SK-N-SH (cell line): Measurements from ENCODE around the gene FUT7. TPM values are rescaled to one million over a fixed set of nuclear protein-coding genes. Genes with fewer than 3 reads are reported as not detected.

Experiments
- CTCF ChIA-PET: fragments of 300-600, 350-600 bp; formaldehyde crosslinking; extraction: SDS; loops from one replicate; lab custom pipeline; 2021; lab: Yijun Ruan, JAX
- POLR2A ChIA-PET: fragments of 350-600 bp; sonication (Branson Sonifier 250); formaldehyde crosslinking; extraction: SDS; loops from one replicate; lab custom pipeline; 2020; ENCODE audit warnings: antibody characterized with exemption, inconsistent platforms; lab: Yijun Ruan, JAX
- DNase-seq: peaks from one replicate; pipeline ENCODE4 v3.0.0; 2012
- H2AFZ ChIP-seq: fragments of 200-600 bp; sonication (generic); 2 replicates; pipeline ENCODE4 v1.8.1; 2016; ENCODE audit warnings: antibody characterized with exemption, mild to moderate bottlenecking, low read depth
- H3F3A ChIP-seq: fragments of 200-600 bp; sonication (generic); replicated peaks from 2 replicates; pipeline ENCODE3; 2016; ENCODE audit warnings: antibody characterized with exemption, mild to moderate bottlenecking; ENCODE audit not compliant: insufficient read depth
- H3K27ac ChIP-seq, 2 experiments: fragments of 200-500 bp in 1 of 2; fragments of 200-600 bp in 1 of 2; sonication (Bioruptor generic) in 1 of 2; sonication (generic), shearing (Covaris generic) in 1 of 2; 2 replicates each; pipeline versions ENCODE4 v1.5.1 to v1.6.1; 2014 to 2016; ENCODE audit warnings: low read depth in 2 of 2, inconsistent platforms in 1 of 2, low read length in 1 of 2, mild to moderate bottlenecking in 1 of 2, mixed read lengths in 1 of 2
- H3K27me3 ChIP-seq: fragments of 200-600 bp; sonication (generic), shearing (Covaris generic); 2 replicates; pipeline ENCODE4 v1.6.1; 2016; ENCODE audit warnings: mixed run types; ENCODE audit not compliant: insufficient read depth
- H3K36me3 ChIP-seq, 2 experiments: fragments of 200-500 bp in 1 of 2; fragments of 200-600 bp in 1 of 2; sonication (Bioruptor generic) in 1 of 2; sonication (generic) in 1 of 2; replicated peaks in 1 of 2; 2 replicates each; pipeline versions ENCODE3 to v1.5.1; 2014 to 2016; ENCODE audit warnings: low read length in 1 of 2, mild to moderate bottlenecking in 1 of 2; ENCODE audit not compliant: insufficient read depth in 2 of 2, control insufficient read depth in 1 of 2
- H3K4me1 ChIP-seq, 2 experiments: fragments of 200-500 bp in 1 of 2; fragments of 200-600 bp in 1 of 2; sonication (Bioruptor generic) in 1 of 2; sonication (generic), shearing (Covaris generic) in 1 of 2; 2 replicates each; pipeline versions ENCODE4 v1.5.1 to v1.6.1; 2014 to 2016; ENCODE audit warnings: low read depth in 1 of 2, low read length in 1 of 2, mixed run types in 1 of 2; ENCODE audit not compliant: insufficient read depth in 2 of 2, control insufficient read depth in 1 of 2
- H3K4me2 ChIP-seq: fragments of 200-600 bp; sonication (generic), shearing (Covaris generic); 2 replicates; pipeline ENCODE4 v1.6.1; 2017; ENCODE audit warnings: mixed run types
- H3K4me3 ChIP-seq, 2 experiments: fragments of 200-500 bp in 1 of 2; fragments of 200-600 bp in 1 of 2; sonication (Bioruptor generic) in 1 of 2; sonication (generic), shearing (Covaris generic) in 1 of 2; 2 replicates each; pipeline versions ENCODE4 v1.5.1 to v1.8.1; 2014 to 2016; ENCODE audit warnings: low read depth in 2 of 2, inconsistent platforms in 1 of 2, low read length in 1 of 2, mild to moderate bottlenecking in 1 of 2, mixed read lengths in 1 of 2, moderate library complexity in 1 of 2
- H3K79me2 ChIP-seq: fragments of 200-600 bp; sonication (generic); 2 replicates; pipeline ENCODE4 v1.8.1; 2017; ENCODE audit warnings: mild to moderate bottlenecking; ENCODE audit not compliant: insufficient read depth
- H3K9ac ChIP-seq: fragments of 200-600 bp; sonication (generic); 2 replicates; pipeline ENCODE4 v1.6.1; 2017; ENCODE audit warnings: mixed run types
- H3K9me2 ChIP-seq: fragments of 200-600 bp; sonication (generic); 2 replicates; pipeline ENCODE4 v1.6.1; 2017; ENCODE audit warnings: mixed run types
- H3K9me3 ChIP-seq: fragments of 200-600 bp; sonication (generic); 2 replicates; pipeline ENCODE4 v1.6.1; 2017; ENCODE audit warnings: mixed run types, mild to moderate bottlenecking, moderate library complexity
- H4K20me1 ChIP-seq: fragments of 200-600 bp; sonication (generic); 2 replicates; pipeline ENCODE4 v1.6.1; 2017; ENCODE audit warnings: mild to moderate bottlenecking, mixed run types; ENCODE audit not compliant: insufficient read depth
- FOXJ3 ChIP-seq: sonication (generic); formaldehyde crosslinking; IDR thresholded peaks from 2 replicates; pipeline ENCODE4 v1.5.1; 2020; ENCODE audit warnings: mild to moderate bottlenecking, missing genetic modification reagents
- JUND ChIP-seq: IDR thresholded peaks from 2 replicates; pipeline ENCODE4 v1.4.0; 2012
- MAX ChIP-seq: IDR thresholded peaks from 2 replicates; pipeline ENCODE4 v1.4.0; 2012; ENCODE audit warnings: low read depth
- MXI1 ChIP-seq: IDR thresholded peaks from 2 replicates; pipeline ENCODE4 v1.6.1; 2012; ENCODE audit warnings: mild to moderate bottlenecking, low read depth, low read length, improper control_type of control experiment
- POLR2AphosphoS5 ChIP-seq: IDR thresholded peaks from 2 replicates; pipeline ENCODE4 v1.6.1; 2012; ENCODE audit warnings: low read depth, low read length
- RAD21 ChIP-seq: IDR thresholded peaks from 2 replicates; pipeline ENCODE4 v1.6.1; 2012; ENCODE audit warnings: mild to moderate bottlenecking, low read length
- RXRA ChIP-seq: IDR thresholded peaks from 2 replicates; pipeline ENCODE4 v1.4.0; 2012; ENCODE audit warnings: low read depth, mild to moderate bottlenecking, borderline replicate concordance
- SIN3A ChIP-seq: IDR thresholded peaks from 2 replicates; pipeline ENCODE4 v1.6.1; 2012; ENCODE audit warnings: low read depth, mild to moderate bottlenecking, low read length, moderate library complexity, borderline replicate concordance
- TAF1 ChIP-seq: IDR thresholded peaks from 2 replicates; pipeline ENCODE4 v1.6.1; 2012; ENCODE audit warnings: low read depth, mild to moderate bottlenecking, low read length, moderate library complexity, borderline replicate concordance
- TCF12 ChIP-seq: IDR thresholded peaks from 2 replicates; pipeline ENCODE4 v1.4.0; 2012
- USF2 ChIP-seq: fragments of 150-350 bp; IDR thresholded peaks from 2 replicates; pipeline ENCODE4 v1.6.1; 2017; ENCODE audit warnings: antibody characterized with exemption, low read length, low read depth, borderline replicate concordance
- YY1 ChIP-seq: IDR thresholded peaks from 2 replicates; pipeline ENCODE4 v1.4.0; 2012; ENCODE audit warnings: low read depth, mild to moderate bottlenecking
- ZBTB33 ChIP-seq: IDR thresholded peaks from 2 replicates; pipeline ENCODE4 v1.4.0; 2012; ENCODE audit warnings: low read depth, borderline replicate concordance
- WGBS: methylation state at CpG from one replicate; pipeline ENCODE4 v1.1.6; 2017; ENCODE audit warnings: low lambda C conversion rate; 5-methylcytosine and 5-hydroxymethylcytosine counted together
- polyA plus RNA-seq, 3 experiments: library from polyadenylated mRNA; depleted of rRNA; stranded (reverse); fragments of >200 nt; gene quantifications; 2 replicates each; pipeline ENCODE4 v1.2.3, GENCODE V29; 2012
- TF ChIP-seq, protein P1 (sequence below): fragments of 150-350 bp; IDR thresholded peaks from 2 replicates; pipeline ENCODE4 v1.6.1; 2016; ENCODE audit warnings: mild to moderate bottlenecking, low read depth, low read length

FUT7 gene
- polyA plus RNA-seq, 1 of the 3 experiments (the other 2 are of a cell fraction): not detected

GRCh38 chr9:137018761-137019559 lies 12.9 kb downstream of the FUT7 start:
- H3K9me3 ChIP-seq: no peaks in the 10 kb centered on the region
- ChIA-PET POLR2A (interaction anchor here (0.6 kb wide), 1 partner anchor 10 kb away, joined by 3 read pairs; no protein-coding TSS in a partner anchor), CTCF (interaction anchor here (0.6 to 2.1 kb wide), 5 partner anchors 10 to 71 kb away, joined by 3 to 7 read pairs (median 5); partner anchors contain the start of gene ABCA2)

More at GRCh38 chr9:137018761-137019559, 12.9 kb downstream of the FUT7 start:
- DNase-seq: no peak
- Histone ChIP-seq H3K9ac (no peak overlapping the region), H3K27me3 (no peaks in the 10 kb centered on the region), H3K79me2 (no peaks in the 10 kb centered on the region), H3K4me1 (no peaks in the 10 kb centered on the region), H3K27ac (no peak overlapping the region), H3K4me2 (no peak overlapping the region), H3F3A (no peaks in the 10 kb centered on the region), H3K36me3 (peaks cover 0 to 13% of the 10 kb centered on the region in 2 experiments), H2AFZ (no peak overlapping the region), H3K4me3 (no peak overlapping the region), H4K20me1 (0 out of 2 replicates have a peak, but pooled peaks cover 4% of the 10 kb centered on the region), H3K9me2 (no peaks in the 10 kb centered on the region)
- WGBS: 80% methylated on average over 13 of the region's 36 CpGs
- no peak for TF ChIP-seq YY1
- TF ChIP-seq, protein P1, sequence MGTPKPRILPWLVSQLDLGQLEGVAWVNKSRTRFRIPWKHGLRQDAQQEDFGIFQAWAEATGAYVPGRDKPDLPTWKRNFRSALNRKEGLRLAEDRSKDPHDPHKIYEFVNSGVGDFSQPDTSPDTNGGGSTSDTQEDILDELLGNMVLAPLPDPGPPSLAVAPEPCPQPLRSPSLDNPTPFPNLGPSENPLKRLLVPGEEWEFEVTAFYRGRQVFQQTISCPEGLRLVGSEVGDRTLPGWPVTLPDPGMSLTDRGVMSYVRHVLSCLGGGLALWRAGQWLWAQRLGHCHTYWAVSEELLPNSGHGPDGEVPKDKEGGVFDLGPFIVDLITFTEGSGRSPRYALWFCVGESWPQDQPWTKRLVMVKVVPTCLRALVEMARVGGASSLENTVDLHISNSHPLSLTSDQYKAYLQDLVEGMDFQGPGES: no peak
- TF ChIP-seq FOXJ3 (CRISPR knock-in tag): no peak
- TF ChIP-seq RAD21: no peak
- no peak for TF ChIP-seq TCF12
- TF ChIP-seq MXI1: no peak
- no peak for TF ChIP-seq MAX
- no peak for TF ChIP-seq USF2
- no peak for TF ChIP-seq JUND
- TF ChIP-seq SIN3A: no peak
- TF ChIP-seq POLR2AphosphoS5: no peak
- no peak for TF ChIP-seq TAF1
- TF ChIP-seq RXRA: no peak
- no peak for TF ChIP-seq ZBTB33
- TF ChIP-seq, all 33 proteins: peak for 0
